Right lobe of liver (tissue), 4 donors: ENCODE measurements around the gene SRSF9.

Experiments
- POLR2A ChIP-seq: fragments of 450-650 bp; IDR thresholded peaks from one replicate; pipeline ENCODE4 v1.6.1; 2017; ENCODE audit warnings: antibody characterized with exemption, mild to moderate bottlenecking
- TF ChIP-seq, protein P1 (sequence below), 4 donors: fragments of 200-600 bp in 3 of 4; fragments of 450-650 bp in 1 of 4; IDR thresholded peaks; one replicate each; pipeline versions ENCODE4 v1.5.1 to v1.8.0; 2016 to 2022; ENCODE audit warnings: antibody characterized with exemption in 4 of 4, mild to moderate bottlenecking in 2 of 4
- donor health status: DM: no; HTN: no; CAD: no.
- donor health status: DM: no; HTN: no; CAD: no.
- donor health status: DM: no; HTN: yes; CAD: no.

DNA sequence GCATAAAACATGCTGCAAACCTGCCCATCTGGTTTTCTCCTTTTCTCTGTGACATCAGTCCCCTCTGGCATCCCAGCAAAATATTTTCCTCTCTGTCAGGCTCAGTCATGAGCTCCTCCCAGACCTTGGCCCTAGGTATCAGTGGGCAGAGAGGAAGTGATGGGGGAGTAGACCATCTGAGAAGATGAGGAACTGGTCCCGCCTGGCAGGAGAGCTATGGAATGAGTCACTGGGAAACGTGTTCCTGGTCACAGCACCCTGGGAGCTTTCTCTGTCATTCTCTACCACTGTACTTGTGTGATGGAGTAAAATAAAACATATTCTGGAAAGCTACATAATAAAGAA, 5.0 kb upstream of the SRSF9 start:
- TF ChIP-seq, protein P1, sequence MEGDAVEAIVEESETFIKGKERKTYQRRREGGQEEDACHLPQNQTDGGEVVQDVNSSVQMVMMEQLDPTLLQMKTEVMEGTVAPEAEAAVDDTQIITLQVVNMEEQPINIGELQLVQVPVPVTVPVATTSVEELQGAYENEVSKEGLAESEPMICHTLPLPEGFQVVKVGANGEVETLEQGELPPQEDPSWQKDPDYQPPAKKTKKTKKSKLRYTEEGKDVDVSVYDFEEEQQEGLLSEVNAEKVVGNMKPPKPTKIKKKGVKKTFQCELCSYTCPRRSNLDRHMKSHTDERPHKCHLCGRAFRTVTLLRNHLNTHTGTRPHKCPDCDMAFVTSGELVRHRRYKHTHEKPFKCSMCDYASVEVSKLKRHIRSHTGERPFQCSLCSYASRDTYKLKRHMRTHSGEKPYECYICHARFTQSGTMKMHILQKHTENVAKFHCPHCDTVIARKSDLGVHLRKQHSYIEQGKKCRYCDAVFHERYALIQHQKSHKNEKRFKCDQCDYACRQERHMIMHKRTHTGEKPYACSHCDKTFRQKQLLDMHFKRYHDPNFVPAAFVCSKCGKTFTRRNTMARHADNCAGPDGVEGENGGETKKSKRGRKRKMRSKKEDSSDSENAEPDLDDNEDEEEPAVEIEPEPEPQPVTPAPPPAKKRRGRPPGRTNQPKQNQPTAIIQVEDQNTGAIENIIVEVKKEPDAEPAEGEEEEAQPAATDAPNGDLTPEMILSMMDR (IDR thresholded peaks at IDR 0.05): no peak
- TF ChIP-seq POLR2A: no peak
